Stimulated activated CD8-positive, alpha-beta memory T cell treated with anti-CD3 and anti-CD28 coated beads, Interleukin-2, amount 100 ng/mL, for 1 hour (primary cell): ENCODE measurements around the gene C13orf46.

ENCODE experiments used
- DNase-seq, 2 donors: peaks; one replicate each; pipeline ENCODE4 v3.0.0-alpha.2; 2020; ENCODE audit warnings: low read depth in 2 of 2

C13orf46 gene

GRCh38 chr13:113954046-113954835 is 19.6 kb downstream of the C13orf46 start:
- no peak for DNase-seq

DNA sequence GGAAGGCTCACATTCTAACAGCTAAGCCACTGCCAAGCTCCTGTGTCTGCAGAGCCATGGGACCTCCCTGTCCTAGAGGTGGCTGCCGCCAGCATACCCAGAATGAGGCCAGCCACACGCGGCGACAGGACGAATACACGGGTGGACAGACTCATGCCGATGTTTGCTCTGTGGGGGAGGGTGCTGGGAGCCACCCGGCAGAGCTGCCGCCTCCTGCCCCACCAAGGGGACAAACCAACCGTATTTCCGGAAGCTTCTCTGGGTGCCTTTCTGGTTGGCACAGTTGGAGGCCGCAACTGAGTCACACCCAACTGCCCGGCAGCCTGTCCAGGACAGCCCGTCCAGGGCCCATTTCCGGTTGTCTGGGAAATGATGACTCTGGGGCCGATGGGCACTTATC is 20.3 kb downstream of the C13orf46 start:
- DNase-seq: no peak

- no peak for DNase-seq
Measured at GRCh38 chr13:113952983-113953520, 20.8 kb downstream of the C13orf46 start.

DNA sequence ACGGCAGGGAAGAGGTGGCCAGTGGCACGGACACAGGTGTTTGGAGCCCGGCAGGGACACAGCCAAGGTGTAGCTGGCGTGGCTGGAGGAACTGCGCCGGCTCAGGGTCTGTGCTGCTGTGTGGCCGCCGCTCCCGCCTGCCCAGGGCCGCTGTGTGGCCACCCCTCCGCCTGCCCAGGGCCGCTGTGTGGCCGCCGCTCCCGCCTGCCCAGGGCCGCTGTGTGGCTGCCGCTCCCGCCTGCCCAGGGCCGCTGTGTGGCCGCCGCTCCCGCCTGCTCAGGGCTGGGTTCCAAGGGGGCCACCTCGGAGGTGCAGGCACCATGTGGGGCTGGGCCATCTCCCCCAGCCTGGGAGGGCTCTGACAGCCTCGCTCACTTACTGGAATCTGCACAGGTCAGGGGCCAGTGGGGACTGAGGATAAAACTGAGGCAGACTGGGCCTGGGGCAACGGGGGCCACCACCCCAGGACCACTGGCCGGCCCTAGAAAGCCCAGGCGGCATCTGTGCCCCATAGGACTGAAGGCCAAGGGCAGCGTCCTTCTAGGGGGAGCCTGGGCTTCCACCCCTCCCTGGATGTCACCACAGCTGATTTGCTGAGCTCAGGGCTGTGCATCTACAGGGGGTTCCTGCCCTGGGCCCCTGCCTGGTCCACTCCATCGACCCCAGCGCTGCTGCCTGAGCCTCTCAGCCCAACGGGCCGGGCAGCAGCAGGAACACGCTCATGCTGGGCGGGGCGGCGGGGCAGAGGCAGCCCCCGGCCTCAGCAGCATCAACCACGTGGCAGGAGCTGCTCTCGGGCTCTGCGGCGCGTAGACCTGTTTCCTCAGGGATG is 21.5 kb downstream of the C13orf46 start:
- no peak for DNase-seq

DNA sequence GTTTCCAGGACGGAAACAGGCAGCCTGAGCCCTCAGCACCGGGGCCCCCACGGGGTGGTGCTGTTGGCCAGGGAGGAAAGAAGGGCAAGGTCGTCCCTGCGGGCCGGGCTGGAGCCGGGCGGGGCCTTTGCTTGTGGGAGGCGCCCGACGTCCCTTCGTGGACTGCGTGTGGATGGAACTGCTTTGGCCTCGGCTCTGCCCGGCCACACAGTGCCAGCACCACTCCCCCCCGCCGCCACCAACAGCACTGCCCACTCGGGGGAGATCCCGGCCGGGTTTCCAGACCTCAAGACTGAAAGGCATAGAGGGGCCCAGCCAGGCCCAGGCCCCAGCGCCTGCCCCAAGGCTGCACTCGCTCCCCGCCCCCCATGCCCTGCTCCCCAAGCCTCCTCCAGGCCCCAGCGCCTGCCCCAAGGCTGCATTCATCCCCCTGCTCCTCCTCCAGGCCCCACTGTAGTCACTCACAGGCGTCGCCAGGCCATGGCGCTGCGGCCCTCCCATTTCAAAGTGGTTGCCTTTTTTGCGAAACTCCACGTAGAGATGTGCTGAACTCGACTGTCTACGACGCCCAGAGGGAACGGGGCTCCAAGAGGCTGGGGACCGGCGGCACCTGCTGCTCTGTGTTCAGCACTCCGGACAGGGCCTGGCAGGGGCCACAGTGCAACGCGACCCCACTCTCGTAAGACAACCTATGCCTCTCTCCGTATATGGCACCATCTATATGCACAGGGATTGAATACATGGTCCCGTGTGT is 22.5 kb downstream of the C13orf46 start:
- DNase-seq: no peak

DNA sequence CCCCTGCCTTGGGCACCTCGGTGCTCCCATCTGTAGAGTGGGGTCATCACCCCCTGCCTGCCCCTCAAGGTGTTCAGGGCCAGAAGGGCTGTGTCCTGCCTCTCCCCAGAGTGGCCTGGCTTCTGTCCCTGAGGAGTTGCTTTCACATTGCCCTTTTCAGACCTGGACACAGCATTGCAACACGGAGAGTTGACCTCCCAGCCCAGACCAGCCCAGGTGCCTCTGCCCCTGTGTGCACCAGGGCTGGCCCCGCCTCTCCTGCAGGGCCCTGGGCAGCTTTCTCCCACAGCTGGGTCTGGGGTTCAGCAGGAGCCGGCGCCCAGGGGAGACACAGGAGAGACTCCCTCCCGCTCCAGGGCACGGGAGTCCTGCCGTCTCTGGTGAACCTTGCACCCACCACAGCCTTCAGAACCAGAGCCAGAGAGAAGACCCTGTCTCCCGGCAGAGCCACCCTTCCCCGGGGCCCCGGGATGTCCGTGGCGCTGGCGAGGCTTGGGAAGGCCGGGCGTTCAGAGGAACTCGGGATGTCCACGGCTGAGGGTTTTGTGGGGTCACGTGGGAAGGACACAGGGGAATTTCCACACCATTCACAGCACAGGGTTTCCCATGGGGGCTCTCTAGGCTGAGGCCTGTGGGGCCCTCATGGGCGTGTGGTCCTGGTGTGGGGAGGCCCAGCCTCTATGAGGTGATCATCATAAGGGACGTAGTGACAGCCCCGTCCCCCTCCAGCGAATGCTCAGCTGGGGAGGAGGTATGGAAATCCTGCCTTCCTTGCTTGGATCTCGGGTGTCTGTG is 23.2 kb downstream of the C13orf46 start:
- no peak for DNase-seq

DNA sequence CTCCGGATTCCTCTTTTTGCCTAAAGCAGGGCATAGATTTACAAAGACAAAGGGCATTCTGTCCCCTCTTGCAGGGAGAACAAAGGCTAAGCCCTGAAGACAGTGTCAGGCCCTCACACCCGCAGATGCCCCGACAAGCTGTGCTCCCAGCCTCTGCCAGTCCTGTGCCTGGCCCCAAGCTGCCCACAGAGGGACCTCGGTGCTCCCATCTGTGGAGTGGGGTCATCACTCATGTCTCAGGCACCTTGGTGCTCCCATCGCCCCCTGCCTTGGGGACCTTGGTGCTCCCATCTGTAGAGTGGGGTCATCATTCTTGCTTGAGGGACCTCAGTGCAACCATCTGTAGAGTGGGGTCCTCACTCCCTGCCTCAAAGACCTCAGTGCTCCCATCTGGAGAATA is 24.3 kb downstream of the C13orf46 start:
- no peak for DNase-seq

DNA sequence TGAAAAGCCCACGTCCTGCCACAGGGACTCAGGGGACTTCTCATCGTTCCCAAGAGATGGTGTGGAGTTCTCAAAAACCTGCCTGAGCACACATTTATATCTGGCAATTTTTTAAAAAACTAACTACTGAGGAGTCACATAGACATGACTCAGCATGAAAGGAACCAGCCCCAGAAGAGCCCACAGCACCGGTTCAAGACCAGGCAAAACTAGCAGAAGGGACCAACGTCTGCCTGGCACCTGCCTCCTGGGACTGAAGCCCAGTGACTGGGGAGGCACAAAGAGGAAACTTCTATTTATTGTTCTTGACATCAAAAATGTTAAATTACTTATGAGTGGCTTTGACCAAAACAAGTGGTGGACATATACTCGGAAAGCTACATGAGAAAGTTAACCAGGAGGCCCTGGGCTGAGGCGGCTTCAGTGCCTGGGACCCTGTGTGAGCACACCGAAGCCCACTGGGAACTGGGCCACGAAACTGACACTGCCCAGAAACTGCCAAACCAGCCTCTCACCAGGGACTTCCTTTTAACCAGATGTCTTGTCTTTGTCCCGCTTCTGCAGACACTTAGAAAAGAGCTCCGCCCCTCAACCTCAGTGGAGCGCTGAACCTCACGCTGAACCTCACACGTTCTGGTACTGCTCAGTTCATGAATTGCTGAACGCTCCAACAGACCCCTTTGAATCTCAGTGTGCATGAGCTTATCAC is 25.7 kb downstream of the C13orf46 start:
- DNase-seq: no peak

DNA sequence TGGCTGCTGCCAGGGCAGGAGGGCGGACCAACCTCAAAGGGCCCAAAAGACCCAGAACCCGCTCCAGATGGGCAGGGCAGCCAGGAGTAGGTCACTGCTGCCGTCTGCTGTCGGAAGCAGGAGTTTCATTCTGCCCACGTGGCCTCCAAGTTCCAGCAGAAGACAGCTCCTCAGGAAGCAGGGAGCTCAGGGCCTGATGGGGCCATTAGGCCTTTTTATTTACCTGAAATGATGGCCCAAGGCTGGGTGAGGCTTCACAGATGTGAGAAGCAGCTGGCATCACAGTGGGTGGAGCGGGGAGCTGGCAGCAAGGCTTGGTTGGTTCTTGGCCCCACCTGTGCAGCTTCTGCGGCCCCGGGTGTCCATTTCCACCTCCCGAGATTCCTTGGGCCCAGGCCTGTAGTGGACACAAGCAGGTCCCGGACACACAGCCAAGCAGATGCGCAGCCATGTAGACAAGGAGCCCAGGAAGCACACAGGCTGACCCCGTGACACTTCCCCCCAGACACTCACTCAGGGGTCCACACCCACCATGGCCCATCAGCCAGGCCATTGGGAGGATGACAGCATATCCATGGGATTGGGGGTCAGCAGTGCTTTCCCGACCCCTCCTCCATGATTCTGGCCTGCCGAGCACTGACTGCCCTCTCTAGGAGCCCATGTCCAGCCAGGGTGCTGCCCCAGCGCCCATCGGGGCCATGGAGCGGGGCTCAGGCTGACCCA is 26.4 kb downstream of the C13orf46 start:
- no peak for DNase-seq

- DNase-seq: no peak
Measured at GRCh38 chr13:113946409-113947181, 27.3 kb downstream of the C13orf46 start.

- no peak for DNase-seq
Measured at GRCh38 chr13:113945857-113946408, 27.9 kb downstream of the C13orf46 start.

DNA sequence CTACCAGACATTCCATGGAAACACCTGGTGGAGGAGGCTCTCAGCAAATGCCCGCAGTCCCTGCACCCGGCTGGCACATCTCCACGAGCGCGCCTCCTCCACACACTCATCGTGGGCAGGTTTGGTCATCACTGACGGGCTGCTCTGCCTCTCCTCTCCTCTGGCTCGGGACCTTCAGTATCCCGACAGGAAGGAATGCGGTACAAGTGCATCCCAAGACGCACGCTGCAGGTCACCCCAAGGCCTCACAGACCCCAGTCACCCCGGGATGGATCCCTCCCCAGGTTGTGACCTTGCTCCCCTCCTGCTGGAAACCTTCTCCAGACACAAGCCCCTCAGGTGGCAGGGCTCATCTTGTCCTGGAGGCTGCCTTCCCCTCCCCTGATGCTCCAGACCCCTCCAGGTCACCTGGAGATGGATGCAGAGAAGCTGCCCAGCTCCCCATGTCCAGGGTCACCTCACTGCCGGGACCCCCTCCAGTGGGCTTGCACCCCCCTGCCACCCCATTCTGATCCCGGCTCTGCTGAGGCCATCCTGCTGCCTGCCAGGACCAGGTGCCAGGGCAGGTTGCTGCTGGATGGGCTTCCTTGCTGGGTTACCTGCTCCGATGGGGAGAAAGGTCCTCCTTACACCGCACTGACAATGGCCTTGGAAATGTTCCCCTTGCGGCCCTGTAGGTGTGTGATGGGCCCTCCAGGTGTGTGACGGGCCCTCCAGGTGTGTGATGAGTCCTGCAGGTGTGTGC is 29.9 kb downstream of the C13orf46 start:
- no peak for DNase-seq

- DNase-seq: no peak
Measured at GRCh38 chr13:113942591-113943103, 31.2 kb downstream of the C13orf46 start.

GRCh38 chr13:113941571-113942191 is 32.2 kb downstream of the C13orf46 start:
- no peak for DNase-seq

- no peak for DNase-seq
Measured at GRCh38 chr13:113939944-113940297, 34.0 kb downstream of the C13orf46 start.

DNA sequence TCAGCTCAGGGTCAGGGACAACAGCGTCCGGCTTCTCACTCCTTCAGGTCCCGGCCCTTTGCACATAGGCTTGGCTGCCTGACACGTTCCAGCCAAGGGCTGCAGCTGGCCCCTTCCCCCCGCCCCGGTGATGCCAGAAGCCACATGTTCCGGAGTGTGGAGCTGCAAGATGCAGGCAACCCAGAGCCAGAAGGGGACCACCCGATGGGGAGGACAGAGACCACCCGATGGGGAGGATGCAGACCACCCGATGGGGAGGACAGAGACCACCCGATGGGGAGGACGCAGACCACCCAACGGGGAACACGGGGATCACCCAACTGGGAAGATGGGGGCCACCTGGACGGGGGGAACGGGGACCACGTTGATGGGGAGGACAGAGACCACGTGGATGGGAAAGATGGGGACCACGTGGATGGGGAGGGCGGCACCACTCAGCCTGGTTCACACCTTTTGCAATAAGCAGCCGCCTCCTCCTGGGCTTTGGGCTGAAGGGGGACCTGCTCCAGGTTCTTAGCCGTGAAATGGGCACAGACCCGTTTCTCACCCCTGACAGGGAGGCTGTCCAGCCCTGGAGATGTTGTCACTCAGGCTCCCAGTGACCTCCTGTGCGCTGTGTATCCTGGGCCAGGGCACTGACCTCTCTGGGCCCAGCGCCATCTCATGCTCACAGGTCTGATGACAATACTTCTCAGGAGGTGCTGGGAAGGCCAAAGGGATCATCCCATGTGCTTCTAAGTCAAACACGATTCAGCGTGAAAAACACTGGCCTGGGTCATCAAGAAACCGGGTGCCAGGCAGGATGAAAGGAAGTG is 34.5 kb downstream of the C13orf46 start:
- DNase-seq: no peak

- no peak for DNase-seq
Measured at GRCh38 chr13:113938716-113939115, 35.2 kb downstream of the C13orf46 start.
